ENCODE data around the gene EEFSEC.

DNA sequence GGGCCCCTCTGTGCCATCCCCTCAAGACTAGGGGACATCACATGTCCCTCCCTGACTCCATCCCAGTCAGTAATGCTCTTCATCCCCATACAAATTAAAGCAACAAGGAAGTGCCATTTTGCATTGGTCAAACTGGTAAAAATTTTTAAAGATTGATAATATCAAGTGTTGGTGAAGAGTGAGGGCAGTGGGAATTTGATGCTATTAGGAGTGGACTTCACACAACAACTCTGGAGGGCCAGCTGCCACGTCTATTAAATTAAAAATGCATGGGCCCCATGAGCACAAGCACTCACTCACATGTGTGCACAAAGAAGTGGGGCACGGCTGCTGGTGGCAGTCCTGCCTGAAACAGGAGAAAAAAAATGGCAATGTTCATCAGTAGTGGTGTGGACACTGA, 265.6 kb downstream of the EEFSEC start:
- TF ChIP-seq, protein P1, sequence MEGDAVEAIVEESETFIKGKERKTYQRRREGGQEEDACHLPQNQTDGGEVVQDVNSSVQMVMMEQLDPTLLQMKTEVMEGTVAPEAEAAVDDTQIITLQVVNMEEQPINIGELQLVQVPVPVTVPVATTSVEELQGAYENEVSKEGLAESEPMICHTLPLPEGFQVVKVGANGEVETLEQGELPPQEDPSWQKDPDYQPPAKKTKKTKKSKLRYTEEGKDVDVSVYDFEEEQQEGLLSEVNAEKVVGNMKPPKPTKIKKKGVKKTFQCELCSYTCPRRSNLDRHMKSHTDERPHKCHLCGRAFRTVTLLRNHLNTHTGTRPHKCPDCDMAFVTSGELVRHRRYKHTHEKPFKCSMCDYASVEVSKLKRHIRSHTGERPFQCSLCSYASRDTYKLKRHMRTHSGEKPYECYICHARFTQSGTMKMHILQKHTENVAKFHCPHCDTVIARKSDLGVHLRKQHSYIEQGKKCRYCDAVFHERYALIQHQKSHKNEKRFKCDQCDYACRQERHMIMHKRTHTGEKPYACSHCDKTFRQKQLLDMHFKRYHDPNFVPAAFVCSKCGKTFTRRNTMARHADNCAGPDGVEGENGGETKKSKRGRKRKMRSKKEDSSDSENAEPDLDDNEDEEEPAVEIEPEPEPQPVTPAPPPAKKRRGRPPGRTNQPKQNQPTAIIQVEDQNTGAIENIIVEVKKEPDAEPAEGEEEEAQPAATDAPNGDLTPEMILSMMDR (conservative IDR thresholded peaks at IDR 0.05; ENCODE audit: low read depth in 2 of 2): no peak
- TF ChIP-seq EZH2 (IDR thresholded peaks at IDR 0.05; ENCODE audit: low read depth, unreplicated experiment): no peak
- no peak for TF ChIP-seq EZH2phosphoT487 (IDR thresholded peaks at IDR 0.05; ENCODE audit: unreplicated experiment)
- no peak for TF ChIP-seq POLR2AphosphoS5 (IDR thresholded peaks at IDR 0.05; ENCODE audit: low read depth)
- TF ChIP-seq NANOG (IDR thresholded peaks at IDR 0.05; ENCODE audit: borderline replicate concordance): no peak
- TF ChIP-seq, protein P2, sequence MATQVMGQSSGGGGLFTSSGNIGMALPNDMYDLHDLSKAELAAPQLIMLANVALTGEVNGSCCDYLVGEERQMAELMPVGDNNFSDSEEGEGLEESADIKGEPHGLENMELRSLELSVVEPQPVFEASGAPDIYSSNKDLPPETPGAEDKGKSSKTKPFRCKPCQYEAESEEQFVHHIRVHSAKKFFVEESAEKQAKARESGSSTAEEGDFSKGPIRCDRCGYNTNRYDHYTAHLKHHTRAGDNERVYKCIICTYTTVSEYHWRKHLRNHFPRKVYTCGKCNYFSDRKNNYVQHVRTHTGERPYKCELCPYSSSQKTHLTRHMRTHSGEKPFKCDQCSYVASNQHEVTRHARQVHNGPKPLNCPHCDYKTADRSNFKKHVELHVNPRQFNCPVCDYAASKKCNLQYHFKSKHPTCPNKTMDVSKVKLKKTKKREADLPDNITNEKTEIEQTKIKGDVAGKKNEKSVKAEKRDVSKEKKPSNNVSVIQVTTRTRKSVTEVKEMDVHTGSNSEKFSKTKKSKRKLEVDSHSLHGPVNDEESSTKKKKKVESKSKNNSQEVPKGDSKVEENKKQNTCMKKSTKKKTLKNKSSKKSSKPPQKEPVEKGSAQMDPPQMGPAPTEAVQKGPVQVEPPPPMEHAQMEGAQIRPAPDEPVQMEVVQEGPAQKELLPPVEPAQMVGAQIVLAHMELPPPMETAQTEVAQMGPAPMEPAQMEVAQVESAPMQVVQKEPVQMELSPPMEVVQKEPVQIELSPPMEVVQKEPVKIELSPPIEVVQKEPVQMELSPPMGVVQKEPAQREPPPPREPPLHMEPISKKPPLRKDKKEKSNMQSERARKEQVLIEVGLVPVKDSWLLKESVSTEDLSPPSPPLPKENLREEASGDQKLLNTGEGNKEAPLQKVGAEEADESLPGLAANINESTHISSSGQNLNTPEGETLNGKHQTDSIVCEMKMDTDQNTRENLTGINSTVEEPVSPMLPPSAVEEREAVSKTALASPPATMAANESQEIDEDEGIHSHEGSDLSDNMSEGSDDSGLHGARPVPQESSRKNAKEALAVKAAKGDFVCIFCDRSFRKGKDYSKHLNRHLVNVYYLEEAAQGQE (IDR thresholded peaks at IDR 0.05; ENCODE audit: unreplicated experiment): no peak
- no peak for TF ChIP-seq CREB1 (CRISPR knock-in tag; IDR thresholded peaks at IDR 0.05; ENCODE audit: low read depth)
- TF ChIP-seq ZNF114 (CRISPR knock-in tag; IDR thresholded peaks at IDR 0.05): no peak
